Kasumi-1 (cell line): ENCODE measurements around the gene NUP210.

Experiments
- DNase-seq, 2 experiments: peaks; one replicate each; lab custom pipeline; 2025; lab: John Stamatoyannopoulos, UW

NUP210 gene

GRCh38 chr3:13375464-13375863 is 44.7 kb downstream of the NUP210 start:
- DNase-seq: no peak

- DNase-seq: no peak
Measured at GRCh38 chr3:13373975-13374586, 46.0 kb downstream of the NUP210 start.

DNA sequence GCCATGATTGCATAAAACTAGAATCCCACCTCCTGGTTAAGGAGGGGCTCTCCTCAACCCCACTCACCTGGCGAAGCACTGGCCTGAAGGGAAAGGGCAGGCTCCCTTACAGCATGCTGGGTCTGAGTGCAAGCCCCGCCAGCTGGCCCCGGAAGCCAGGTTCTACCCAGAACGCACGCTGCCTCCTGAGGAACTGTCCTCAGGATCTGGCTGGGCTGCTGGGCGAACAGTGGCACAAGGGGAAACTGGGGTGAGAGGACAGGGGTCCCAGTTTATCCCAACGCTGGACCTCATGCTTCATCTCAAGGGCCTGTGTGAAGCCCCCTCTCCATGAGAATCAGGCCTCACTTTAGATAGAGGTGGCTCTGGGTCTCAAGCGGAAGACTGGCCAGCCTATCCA is 47.5 kb downstream of the NUP210 start:
- no peak for DNase-seq

GRCh38 chr3:13372126-13372525 is 48.0 kb downstream of the NUP210 start:
- DNase-seq: no peak

DNA sequence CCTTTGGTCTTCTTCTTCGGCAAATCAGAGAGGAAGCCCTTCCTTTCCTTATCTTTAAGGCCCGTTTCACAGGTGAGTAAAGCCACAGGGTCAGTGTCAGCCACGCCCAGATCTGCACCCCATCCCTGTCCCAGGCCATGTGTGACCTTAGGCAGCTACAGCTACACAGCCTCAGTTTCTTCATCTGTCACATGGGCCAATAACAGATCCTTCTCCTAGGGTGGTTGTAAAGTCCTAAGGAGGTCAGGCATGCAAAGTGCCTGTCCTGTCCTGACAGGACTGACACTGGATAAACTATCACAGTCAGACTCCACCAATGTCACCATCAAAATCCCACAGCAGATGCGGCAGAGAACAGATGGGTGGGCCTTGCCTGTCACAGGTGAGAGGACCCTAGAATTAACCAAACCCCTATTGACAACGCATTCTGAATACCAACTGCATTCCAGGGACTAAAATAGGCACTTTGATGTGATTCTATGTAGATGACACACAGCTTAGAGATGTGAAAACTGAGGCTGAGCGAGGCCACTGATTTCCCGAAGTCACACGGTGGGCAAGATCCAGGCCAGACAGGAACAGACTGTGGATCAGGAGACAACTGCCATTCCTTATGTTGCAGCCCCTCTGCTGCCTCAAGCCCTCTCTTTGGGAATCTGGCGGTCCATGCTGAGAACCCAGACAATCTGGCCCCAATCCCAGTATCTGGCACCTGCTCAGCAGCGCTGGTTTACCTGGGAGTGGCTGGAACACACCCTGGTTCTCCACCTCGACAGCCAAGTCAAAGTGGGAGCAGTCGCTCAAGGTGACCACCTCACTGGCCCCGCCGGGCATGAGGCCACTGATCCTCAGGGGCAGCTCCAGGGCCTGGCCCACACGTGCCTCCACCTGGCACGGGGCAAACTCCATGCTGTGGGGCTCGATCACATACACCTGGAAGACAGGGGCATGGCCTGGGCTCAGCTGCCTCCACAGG is 48.7 kb downstream of the NUP210 start:
- DNase-seq: no peak

GRCh38 chr3:13370609-13371008 is 49.5 kb downstream of the NUP210 start:
- no peak for DNase-seq

DNA sequence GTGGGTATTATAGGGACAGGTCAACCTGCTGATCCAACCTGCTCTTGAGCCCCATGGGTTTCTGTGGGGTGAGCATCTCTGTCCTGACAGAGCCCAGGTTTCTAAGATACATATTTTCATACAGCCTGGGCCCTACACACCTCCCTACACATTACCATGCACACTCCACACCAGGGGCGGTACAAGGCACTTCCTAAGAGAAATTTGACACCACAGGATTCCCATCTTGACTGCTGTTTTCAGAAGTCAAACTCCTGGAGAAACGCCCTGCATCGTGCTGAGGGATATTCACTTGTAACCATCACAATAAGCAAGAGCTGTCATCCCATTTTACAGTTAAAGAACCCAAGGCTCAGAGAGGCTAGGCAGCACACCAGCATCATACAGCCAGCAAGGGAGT is 50.1 kb downstream of the NUP210 start:
- DNase-seq: no peak

GRCh38 chr3:13368834-13369233 is 51.3 kb downstream of the NUP210 start:
- no peak for DNase-seq

DNA sequence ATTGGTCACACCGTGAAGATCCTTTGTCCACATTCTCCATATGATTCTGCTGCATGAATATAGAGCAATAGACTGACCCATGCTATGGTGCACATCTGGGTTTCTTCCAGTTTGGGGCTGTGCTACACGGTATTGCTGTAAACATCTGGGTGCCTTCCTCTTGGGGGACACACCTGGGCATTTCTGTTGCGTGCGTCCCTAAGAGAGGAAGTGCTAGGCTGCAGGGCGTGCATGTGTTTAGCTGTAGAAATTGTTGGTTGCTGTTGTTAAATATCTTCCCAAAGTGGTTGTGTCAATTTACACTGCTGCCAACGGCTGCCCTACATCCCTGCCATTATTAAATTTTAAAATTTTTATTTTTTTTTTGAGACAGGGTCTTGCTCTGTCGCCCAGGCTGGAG is 52.4 kb downstream of the NUP210 start:
- DNase-seq: no peak

DNA sequence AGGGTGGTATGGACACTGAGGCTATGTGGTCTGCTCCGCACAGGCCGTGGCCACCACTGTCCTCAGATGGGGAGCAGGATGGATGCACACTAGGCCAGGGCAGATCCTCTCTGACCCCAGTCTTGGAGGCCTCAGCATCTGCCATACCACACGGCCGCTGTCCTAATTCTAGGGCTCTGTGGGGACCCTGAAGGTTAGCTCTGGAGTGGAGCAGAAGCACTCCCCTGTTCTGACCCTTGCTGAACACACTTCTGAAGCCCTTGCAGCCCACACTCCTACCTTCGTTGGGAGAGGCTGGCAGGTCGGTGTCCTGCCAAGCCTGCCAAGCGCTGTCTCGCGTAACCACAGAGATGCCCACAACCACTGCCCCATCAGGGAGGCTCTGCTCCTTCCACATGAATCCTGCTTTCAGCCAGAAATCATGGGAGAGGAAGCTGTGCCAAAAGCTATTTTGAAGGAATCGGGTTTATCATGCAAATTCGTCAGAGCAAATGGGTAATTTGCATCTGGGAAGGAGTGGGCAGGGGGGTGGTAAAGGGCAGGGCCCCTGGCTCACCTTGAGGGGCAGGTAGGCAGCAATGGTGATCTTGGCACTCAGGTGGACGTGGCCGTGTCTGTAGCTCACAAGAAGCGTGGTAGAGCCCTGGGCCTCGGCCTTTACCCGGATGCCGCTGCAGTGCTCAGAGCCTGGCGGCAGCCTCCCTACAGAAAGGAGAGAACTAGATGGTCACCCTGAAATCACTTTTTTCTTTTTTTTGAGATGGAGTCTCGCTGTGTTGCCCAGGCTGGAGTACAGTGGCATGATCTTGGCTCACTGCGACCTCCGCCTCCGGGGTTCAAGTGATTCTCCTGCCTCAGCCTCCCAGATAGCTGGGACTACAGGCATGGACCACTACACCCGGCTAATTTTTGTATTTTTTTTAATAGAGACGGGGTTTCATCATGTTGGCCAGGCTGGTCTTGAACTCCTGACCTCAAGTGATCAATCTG is 54.4 kb downstream of the NUP210 start:
- DNase-seq: no peak

DNA sequence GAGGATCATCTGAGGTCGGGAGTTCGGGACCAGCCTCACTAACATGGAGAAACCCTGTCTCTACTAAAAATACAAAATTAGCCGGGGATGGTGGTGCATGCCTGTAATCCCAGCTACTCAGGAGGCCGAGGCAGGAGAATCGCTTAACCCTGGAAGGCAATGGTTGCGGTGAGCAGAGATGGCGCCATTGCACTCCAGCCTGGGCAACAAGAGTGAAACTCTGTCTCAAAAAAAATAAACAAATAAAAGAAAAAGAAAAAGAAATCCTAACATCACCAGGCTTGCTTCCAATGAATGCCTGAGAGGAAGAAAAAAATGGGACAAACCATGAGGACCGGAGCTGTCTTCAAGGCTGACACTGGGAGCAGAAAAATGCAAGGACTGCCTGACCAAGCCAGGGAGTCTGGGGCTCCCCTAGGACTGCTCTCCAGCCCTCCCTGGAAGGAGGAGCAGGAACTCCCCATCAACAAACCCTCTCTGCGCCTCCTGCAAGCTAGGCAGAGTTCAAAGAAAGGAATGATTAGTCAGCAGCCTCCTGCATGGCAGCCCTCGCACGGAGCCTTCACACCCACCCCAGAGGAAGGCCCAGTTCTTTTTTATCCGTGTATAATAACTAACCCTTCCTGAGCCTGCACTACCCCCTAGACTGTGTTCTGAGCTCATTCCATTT is 55.4 kb downstream of the NUP210 start:
- DNase-seq: no peak

GRCh38 chr3:13362551-13362950 is 57.6 kb downstream of the NUP210 start:
- DNase-seq: no peak

- no peak for DNase-seq
Measured at GRCh38 chr3:13359916-13360315, 60.2 kb downstream of the NUP210 start.

DNA sequence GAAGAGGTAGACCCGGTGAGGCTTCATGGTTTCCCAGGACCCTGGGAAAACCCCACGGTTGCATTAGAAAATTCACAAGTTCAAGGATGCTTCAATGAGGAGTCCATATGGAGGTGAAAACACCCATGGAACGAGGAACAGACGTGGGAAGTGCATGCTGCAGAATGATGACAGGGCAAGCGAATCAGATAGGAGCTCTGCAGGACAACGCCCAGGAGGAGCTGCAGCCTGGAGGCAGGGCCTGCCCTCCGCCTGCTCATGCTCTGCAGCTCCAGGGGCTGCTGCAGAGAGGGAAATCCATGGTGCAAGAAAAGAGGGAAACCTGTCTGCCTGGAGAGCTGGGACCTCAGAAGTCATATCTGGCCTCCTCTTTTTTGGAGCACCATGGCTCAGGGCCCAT is 61.5 kb downstream of the NUP210 start:
- no peak for DNase-seq

DNA sequence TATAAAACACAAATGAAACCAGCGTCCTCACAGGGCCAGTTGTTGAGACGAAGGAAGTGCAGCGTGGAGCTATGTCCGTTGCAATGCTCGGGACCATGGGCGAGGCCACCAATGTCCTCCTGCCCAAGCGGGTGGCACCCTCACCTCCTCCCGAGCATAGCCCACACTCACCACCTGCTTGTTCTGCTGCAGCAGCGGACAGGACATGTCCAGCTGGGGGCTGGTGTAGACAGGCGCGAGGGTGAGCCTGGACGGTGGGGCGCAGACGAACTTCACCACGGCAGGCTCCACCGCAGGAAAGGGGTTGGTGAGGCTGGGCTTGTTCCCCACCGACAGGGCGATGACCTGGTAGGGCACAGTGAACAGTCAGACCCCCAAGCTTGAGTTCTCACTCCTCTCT is 62.1 kb downstream of the NUP210 start:
- no peak for DNase-seq

DNA sequence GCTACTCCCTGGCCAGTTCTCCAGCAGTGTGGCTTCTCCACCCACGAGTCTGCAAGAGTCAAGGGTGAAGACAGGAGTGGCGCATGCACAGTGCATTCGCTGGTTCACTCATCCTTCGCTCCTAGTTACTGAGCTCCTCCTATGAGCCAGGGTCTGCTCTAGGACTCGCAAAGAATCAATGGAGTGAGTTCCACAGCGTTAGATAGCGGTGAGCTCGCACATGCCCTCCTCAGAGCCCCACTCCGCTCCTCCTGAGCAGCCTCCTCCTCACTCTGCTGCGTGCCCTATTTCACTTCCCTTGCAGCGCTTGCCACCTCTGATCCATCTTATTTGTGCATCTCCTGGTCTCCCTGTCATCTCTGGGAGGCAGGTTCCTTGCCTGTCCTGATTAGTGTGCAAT is 63.0 kb downstream of the NUP210 start:
- no peak for DNase-seq

DNA sequence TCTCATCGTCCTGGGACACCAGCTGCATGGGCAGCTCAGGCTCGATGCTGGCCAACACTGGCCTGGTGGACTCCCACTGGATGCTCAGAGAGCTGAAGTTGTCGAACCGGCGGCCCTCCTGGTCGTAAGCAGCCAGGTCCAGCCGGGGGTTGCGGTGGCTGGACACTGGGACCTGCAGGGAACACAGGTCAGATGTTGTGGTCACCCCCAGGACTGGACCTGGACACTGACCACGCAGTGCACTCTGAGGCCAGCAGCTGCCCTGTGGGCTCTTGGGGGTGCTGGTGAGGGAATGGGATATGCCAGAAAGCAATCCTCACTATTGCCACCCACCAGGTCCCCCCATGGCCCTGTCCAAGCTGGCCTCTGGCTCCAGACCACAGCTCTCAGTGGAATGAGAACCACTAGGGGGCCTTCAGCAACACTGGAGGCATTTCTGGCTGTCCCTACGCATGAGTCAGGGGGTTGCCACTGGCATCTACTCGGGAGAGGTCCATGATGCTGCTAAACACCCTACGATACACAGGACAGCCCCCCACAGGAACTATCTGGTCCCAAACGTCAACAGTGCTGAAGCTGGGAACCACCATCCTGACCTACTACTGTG is 66.1 kb downstream of the NUP210 start:
- DNase-seq: peak in 1 of 2 experiments; percentile 5

- DNase-seq: no peak
Measured at GRCh38 chr3:13353506-13353905, 66.6 kb downstream of the NUP210 start.

DNA sequence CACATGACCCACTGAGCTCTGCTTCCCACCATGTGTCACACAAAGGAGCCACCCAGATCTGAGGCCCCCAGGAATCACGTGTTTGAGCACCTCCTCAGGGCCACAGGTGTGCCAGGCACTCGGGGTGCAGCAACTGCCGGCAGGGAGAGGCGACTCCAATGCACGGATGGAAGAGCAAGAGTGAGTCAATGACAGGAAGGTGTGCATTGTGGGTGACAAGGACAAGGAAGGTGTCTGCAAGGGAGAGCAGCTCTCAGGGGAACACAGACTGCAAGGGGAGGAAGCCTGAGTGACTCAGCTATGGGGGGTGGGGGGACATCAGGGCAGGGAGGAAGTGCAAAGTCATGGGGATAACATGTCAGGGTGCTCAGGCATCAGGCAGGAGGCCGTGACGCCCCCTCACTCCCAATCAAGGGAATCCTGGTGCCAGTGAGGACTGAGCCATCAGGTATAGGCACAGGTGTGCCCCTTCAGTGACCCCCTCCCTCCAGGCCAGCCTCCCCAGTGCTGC is 67.4 kb downstream of the NUP210 start:
- peak; percentile 73 to 78 for DNase-seq

DNA sequence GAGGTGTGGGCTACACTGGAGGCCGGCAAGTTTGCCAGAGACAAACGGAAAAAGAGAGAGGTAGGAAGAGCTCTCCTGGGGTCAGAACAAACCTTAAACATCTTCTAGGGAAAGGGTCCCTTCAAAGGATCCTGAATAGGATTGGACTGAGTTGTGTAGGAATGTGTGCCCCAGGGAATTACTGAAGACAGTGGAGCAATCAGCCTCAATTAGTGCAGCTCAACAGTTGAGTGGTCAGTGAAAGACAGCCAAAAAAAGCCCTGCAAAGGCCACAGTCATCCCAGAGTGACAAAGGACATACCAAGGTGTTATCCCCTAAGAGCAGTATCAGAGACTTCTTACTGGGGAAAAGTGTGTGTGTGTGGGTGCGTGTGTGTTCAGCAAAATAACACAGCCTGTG is 70.3 kb downstream of the NUP210 start:
- no peak for DNase-seq
